Activated CD4-positive, CD25-positive, alpha-beta regulatory T cell (primary cell): ENCODE results near the gene GJB2.

Experiments used
- DNase-seq, 4 experiments: peaks; one replicate each; lab custom pipeline; 2025; lab: John Stamatoyannopoulos, UW

The GJB2 gene

GRCh38 chr13:20141238-20142022 lies 51.3 kb downstream of the GJB2 start:
- DNase-seq = no peak

GRCh38 chr13:20140487-20140886 lies 52.3 kb downstream of the GJB2 start:
- no peak for DNase-seq

DNA sequence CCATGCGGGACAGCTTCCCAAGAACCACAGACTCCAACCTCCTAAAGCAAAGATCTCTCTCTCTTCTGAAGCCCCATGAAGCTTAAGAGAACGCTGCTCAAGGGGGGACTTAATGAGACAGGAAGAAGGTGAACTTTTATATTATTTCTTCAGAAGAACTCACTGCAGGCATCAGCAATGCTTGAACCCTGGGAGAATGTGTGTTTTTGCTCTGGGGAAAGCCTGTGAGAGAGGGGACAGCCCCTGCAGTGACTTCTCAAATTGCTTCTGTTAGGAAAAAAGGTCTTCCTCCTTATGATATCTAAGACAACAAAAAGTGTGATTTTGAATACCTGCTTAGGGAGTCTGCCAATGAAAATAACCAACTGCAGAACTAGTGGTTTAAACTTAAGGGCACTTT lies 54.9 kb downstream of the GJB2 start:
- DNase-seq = no peak
